Activated T-cell treated with anti-CD3 and anti-CD28 coated beads, Interleukin-2, amount 50 U/mL, for 4 hours (primary cell): ENCODE results near the gene ETS1. TPM values are rescaled to one million over a fixed set of nuclear protein-coding genes. Genes with fewer than 3 reads are reported as not detected.

Source experiments
- ATAC-seq, 2 donors: fragments of 200-7000 bp; cut with Tn5 transposase; one replicate each; pipeline ENCODE4 v1.10.0; 2021
- DNase-seq: peaks from one replicate; pipeline ENCODE4 v3.0.0-alpha.2; 2020
- H3K27me3 Mint-ChIP-seq: one replicate; pipeline ENCODE4 v1.8.0; 2021; ENCODE audit warnings: low read depth, mixed read lengths
- H3K36me3 Mint-ChIP-seq: one replicate; pipeline ENCODE4 v1.8.0; 2022; ENCODE audit warnings: mixed read lengths; ENCODE audit not compliant: insufficient read depth
- H3K4me1 Mint-ChIP-seq: one replicate; pipeline ENCODE4 v1.8.0; 2021; ENCODE audit warnings: low read depth, mixed read lengths
- H3K4me3 Mint-ChIP-seq: one replicate; pipeline ENCODE4 v1.8.0; 2021; ENCODE audit warnings: mild to moderate bottlenecking, moderate library complexity, mixed read lengths
- H3K9me3 Mint-ChIP-seq: one replicate; pipeline ENCODE4 v1.8.0; 2021; ENCODE audit warnings: mixed read lengths
- total RNA-seq, 3 donors: library from RNA; stranded (reverse); gene quantifications; one replicate each; pipeline ENCODE4 v1.2.1, GENCODE V29; 2021

Gene ETS1
- total RNA-seq, 3 donors from 2014 or later, result 246 to 299 (median 258) TPM

DNA sequence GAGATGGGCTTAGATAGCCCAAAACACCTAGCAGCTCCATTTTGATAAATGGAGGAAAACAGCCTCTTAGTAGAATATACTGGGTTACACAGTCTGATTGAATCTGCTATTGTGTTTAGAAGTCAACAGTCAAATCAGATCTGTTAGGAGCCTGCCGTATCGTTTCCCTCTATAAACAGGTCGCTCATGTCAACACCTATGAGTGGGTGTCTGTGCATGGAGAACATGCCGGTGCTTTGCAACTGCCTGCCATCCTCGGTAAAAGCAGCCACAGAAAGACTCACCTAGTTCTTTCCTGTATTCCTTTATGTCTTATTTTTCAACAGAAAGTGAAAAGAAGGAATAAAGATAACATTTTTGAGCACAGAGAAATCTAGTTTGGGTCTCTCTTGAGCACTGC lies 99.4 kb downstream of the ETS1 start:
- ATAC-seq (no peak), DNase-seq (no peak)
- no peaks in the 10 kb centered on the region for H3K9me3 Mint-ChIP-seq
- peak overlapping the region; percentile 45 for H3K4me3 Mint-ChIP-seq
- peaks cover 82% of the 10 kb centered on the region for H3K36me3 Mint-ChIP-seq
- H3K4me1 Mint-ChIP-seq, result peaks cover 97% of the 10 kb centered on the region
- H3K27me3 Mint-ChIP-seq, result no peaks in the 10 kb centered on the region

DNA sequence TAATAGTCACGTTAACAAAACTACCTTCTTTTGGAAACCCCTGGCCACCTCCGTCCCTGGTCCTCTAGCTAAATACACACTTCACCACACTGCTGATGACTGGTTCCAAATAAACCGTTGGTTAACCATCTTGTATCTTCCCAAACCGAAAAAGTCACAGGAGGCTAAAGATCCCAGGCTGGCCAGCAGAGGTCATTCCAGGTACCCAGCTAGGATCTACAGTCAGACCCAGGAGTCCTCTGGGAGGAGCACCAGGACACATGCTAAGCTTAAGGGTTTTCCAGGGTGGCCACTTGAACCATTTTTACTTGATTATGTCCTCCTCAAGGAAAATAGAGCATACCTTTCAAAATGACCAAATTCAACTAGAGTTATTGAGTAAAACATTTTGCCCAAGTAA lies 103.2 kb downstream of the ETS1 start:
- DNase-seq, result no peak
- peak overlapping the region; percentile 73 for H3K4me3 Mint-ChIP-seq
- ATAC-seq, result no peak
- peaks cover 84% of the 10 kb centered on the region for H3K36me3 Mint-ChIP-seq
- no peaks in the 10 kb centered on the region for H3K9me3 Mint-ChIP-seq
- no peaks in the 10 kb centered on the region for H3K27me3 Mint-ChIP-seq
- H3K4me1 Mint-ChIP-seq, result peaks cover 98% of the 10 kb centered on the region

DNA sequence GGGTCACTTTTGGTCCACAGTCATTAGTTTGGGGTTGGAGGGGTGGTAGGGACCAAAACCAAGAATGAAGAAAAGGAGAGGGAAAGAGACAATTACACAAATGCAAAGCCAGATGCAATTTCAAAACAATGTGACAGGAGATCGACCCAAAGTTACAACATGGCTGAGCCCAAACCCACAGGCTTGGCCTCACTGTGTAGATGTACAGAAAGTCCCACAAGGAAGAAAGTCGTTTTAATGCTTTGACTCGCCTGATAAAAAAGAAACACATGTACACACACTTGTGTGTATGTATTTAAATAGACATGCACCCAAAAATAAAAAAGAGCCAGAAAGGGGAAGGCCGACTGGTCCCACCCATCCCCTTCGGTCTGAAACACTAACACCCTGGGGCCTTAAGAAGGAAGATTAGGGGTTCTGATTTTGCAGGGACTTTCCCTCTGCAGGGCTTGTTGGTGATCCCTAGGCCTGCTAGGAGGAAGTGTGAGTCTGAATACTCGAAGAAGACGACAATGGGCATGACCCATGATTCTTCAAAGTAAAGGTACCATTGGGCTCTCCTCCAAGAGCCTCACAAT lies 104.1 kb downstream of the ETS1 start:
- Mint-ChIP-seq H3K4me3 (peak overlapping the region; percentile 73), H3K9me3 (no peaks in the 10 kb centered on the region), H3K4me1 (peaks cover 98% of the 10 kb centered on the region), H3K27me3 (no peaks in the 10 kb centered on the region), H3K36me3 (peaks cover 85% of the 10 kb centered on the region)
- ATAC-seq (peak; percentile 13 to 35), DNase-seq (no peak)

DNA sequence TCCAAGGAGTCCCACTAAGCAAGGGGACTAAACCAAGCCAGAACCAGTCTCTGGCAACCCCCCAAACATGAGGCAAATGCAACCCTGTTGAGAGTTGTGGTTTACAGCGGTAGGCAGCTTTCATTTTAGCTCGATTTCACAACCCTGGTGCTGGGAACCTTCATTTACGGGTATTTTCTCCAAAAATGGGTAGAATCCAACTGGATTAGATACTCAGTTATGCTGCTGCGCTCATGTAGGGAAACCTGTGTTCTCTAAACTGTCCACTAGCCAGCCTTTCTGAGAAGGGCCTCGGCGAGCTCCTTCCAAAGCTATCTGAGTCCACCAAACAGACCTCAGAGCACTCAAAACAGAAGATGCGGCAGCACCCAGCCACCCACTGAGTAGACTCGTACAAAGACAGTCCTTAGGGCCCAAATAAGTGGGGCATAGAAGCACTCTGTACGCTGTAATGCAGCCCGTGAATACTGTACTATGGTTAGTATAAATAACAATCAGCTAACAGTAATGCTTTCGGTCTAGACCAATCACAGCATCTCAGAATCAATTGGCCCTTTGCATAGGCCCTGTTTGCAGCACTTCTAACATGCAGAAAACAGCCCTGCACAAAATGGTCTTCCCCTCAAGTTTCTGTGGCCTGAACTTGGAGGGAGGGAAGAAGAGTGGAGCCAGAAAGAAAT lies 104.7 kb downstream of the ETS1 start:
- peak overlapping the region; percentile 73 for H3K4me3 Mint-ChIP-seq
- peaks cover 97% of the 10 kb centered on the region for H3K4me1 Mint-ChIP-seq
- DNase-seq (no peak), ATAC-seq (peak; percentile 77 to 79)
- H3K9me3 Mint-ChIP-seq, result no peaks in the 10 kb centered on the region
- H3K36me3 Mint-ChIP-seq, result peaks cover 86% of the 10 kb centered on the region
- H3K27me3 Mint-ChIP-seq, result no peaks in the 10 kb centered on the region

- peaks cover 99% of the 10 kb centered on the region for H3K4me1 Mint-ChIP-seq
- H3K4me3 Mint-ChIP-seq, result peak overlapping the region; percentile 73
- DNase-seq (no peak), ATAC-seq (no peak)
- peaks cover 89% of the 10 kb centered on the region for H3K36me3 Mint-ChIP-seq
- H3K9me3 Mint-ChIP-seq, result no peaks in the 10 kb centered on the region
- H3K27me3 Mint-ChIP-seq, result no peaks in the 10 kb centered on the region
Observed at GRCh38 chr11:128482092-128482491, 105.3 kb downstream of the ETS1 start.

DNA sequence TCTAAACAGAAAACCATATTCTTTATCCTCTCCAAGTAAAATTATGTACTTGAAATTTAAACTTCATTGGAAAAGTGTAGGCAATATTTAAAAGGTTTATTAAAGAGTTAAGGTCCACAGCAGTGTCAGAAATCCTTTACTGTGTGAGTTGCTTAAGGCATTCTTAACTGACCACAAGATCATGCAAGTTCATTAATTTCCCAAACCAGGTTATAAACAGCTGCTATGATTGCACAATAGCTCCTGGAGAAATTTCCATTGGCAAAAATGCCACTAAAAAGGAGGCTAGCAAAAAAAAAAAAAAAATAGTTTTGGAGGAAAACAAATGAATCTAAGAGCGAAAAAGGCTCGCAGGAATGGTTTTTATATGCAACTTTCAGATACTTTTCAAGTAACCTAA lies 106.2 kb downstream of the ETS1 start:
- Mint-ChIP-seq H3K36me3 (peaks cover 89% of the 10 kb centered on the region), H3K27me3 (no peaks in the 10 kb centered on the region), H3K4me1 (peaks cover 99% of the 10 kb centered on the region), H3K4me3 (peak overlapping the region; percentile 71), H3K9me3 (no peaks in the 10 kb centered on the region)
- ATAC-seq (no peak), DNase-seq (no peak)

GRCh38 chr11:128480665-128481064 lies 106.7 kb downstream of the ETS1 start:
- DNase-seq, result no peak

DNA sequence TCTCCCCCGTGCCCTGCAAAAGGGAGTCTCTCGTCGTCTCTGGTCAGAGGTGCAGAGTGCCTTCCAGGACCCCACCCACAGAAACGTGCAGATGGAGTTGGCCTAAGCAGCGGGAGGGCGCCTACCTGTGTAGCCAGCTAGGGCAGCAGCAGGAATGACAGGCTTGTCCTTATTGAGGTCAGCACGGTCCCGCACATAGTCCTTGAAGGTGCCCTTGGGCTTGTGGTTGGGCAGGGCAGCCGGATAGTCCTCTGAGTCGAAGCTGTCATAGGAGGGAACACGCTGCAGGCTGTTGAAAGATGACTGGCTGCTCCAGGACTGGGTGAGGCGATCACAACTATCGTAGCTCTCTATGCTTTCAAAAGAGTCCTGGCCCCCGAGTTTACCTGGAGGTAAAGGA lies 107.3 kb downstream of the ETS1 start:
- Mint-ChIP-seq H3K27me3 (no peaks in the 10 kb centered on the region), H3K4me1 (peaks cover 99% of the 10 kb centered on the region), H3K36me3 (peaks cover 84% of the 10 kb centered on the region), H3K9me3 (no peaks in the 10 kb centered on the region), H3K4me3 (peak overlapping the region; percentile 71)
- no peak for ATAC-seq
- no peak for DNase-seq

More at GRCh38 chr11:128480665-128481064, 106.7 kb downstream of the ETS1 start:
- no peak for ATAC-seq
- Mint-ChIP-seq H3K36me3 (peaks cover 87% of the 10 kb centered on the region), H3K4me3 (peak overlapping the region; percentile 71), H3K27me3 (no peaks in the 10 kb centered on the region), H3K9me3 (no peaks in the 10 kb centered on the region), H3K4me1 (peaks cover 99% of the 10 kb centered on the region)

DNA sequence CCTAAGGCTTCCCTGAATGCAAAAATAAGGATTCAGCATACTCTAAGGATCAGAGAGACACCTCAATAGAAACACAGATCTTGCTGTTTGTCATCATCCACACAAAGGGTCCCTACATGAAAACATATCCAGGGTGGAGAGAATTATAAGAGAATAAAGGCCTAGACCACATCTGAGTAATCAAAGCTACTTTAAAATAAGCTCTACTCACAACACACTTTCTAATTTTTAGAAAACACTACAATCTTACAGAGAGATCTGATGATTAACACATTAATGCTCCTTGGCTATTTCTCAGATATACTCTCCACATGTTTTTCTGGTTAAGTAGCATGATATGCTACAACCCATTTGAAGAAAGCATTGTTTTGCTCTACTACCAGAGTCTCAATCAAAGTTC lies 108.2 kb downstream of the ETS1 start:
- ATAC-seq (peak; percentile 2 to 7), DNase-seq (no peak)
- H3K36me3 Mint-ChIP-seq, result peaks cover 84% of the 10 kb centered on the region
- H3K9me3 Mint-ChIP-seq, result no peaks in the 10 kb centered on the region
- H3K4me3 Mint-ChIP-seq, result peak overlapping the region; percentile 71
- H3K4me1 Mint-ChIP-seq, result peaks cover 99% of the 10 kb centered on the region
- no peaks in the 10 kb centered on the region for H3K27me3 Mint-ChIP-seq

- peaks cover 83% of the 10 kb centered on the region for H3K36me3 Mint-ChIP-seq
- H3K27me3 Mint-ChIP-seq, result no peaks in the 10 kb centered on the region
Observed at GRCh38 chr11:128478305-128478704, 109.1 kb downstream of the ETS1 start.

DNA sequence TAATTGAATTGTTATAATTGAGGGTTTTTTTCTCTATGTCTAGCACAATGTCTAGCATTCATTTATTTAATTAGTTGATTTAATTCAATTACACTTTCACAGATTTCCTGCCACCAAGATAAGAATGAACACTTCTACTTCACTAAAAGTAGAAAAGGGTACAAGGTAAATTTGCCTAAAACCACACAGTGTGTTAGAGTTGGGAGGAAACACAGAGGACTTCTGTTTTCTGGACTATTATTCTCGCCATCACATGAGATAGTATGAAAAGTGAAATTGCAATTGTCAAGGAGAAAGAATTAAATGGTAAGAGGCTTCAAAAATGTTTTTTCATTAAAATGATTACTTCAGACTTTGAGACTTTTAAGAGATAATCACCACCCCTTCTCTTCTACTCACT lies 109.5 kb downstream of the ETS1 start:
- ATAC-seq, result no peak
- H3K4me3 Mint-ChIP-seq, result peak overlapping the region; percentile 3
- H3K36me3 Mint-ChIP-seq, result peaks cover 83% of the 10 kb centered on the region
- DNase-seq, result no peak
- peaks cover 99% of the 10 kb centered on the region for H3K4me1 Mint-ChIP-seq
- H3K9me3 Mint-ChIP-seq, result no peaks in the 10 kb centered on the region
- no peaks in the 10 kb centered on the region for H3K27me3 Mint-ChIP-seq

More at GRCh38 chr11:128478305-128478704, 109.1 kb downstream of the ETS1 start:
- Mint-ChIP-seq H3K9me3 (no peaks in the 10 kb centered on the region), H3K4me1 (peaks cover 99% of the 10 kb centered on the region), H3K4me3 (peak overlapping the region; percentile 17)
- DNase-seq (no peak), ATAC-seq (no peak)

- H3K4me3 Mint-ChIP-seq, result peak overlapping the region; percentile 65
Observed at GRCh38 chr11:128477278-128477677, 110.1 kb downstream of the ETS1 start.

DNA sequence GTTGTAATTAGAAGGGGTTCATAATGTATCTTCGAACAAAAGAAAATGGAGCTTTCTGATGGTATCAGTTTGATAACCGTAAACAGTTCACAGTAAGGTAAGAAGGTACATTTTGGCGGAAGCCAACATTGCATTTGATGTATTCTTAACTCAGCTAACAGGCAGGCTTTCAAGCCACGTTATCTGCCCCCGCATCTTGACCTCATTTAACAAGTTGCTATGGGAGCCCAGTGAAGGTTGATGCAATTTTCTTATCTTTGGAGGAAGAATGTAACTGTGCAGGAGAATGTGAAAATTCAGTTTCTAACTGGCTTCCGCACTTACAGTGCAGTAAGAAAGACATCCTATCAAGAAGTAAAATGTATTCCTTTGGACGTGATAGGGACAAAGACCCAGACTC lies 110.6 kb downstream of the ETS1 start:
- H3K36me3 Mint-ChIP-seq, result peaks cover 85% of the 10 kb centered on the region
- H3K9me3 Mint-ChIP-seq, result no peaks in the 10 kb centered on the region
- peak overlapping the region; percentile 65 for H3K4me3 Mint-ChIP-seq
- peak; percentile 11 for ATAC-seq
- peaks cover 99% of the 10 kb centered on the region for H3K4me1 Mint-ChIP-seq
- H3K27me3 Mint-ChIP-seq, result no peaks in the 10 kb centered on the region
- DNase-seq, result peak; percentile 58

More at GRCh38 chr11:128477278-128477677, 110.1 kb downstream of the ETS1 start:
- Mint-ChIP-seq H3K27me3 (no peaks in the 10 kb centered on the region), H3K9me3 (no peaks in the 10 kb centered on the region), H3K36me3 (peaks cover 86% of the 10 kb centered on the region), H3K4me1 (peaks cover 99% of the 10 kb centered on the region)
- no peak for DNase-seq
- no peak for ATAC-seq

- no peaks in the 10 kb centered on the region for H3K9me3 Mint-ChIP-seq
- DNase-seq (no peak), ATAC-seq (no peak)
- H3K36me3 Mint-ChIP-seq, result peaks cover 84% of the 10 kb centered on the region
- no peaks in the 10 kb centered on the region for H3K27me3 Mint-ChIP-seq
- peaks cover 99% of the 10 kb centered on the region for H3K4me1 Mint-ChIP-seq
- H3K4me3 Mint-ChIP-seq, result peak overlapping the region; percentile 66
Observed at GRCh38 chr11:128476049-128476448, 111.3 kb downstream of the ETS1 start.
